Neural cell (in vitro differentiated cells): Measurements from ENCODE around the gene FHIT. TPM values are rescaled to one million over a fixed set of nuclear protein-coding genes. Genes with fewer than 3 reads are reported as not detected.

Experiments used
- H2AFZ ChIP-seq: fragments of 200-600, 300-800 bp; sonication (generic), shearing (Covaris generic); 2 replicates; pipeline ENCODE4 v1.6.0; 2014; ENCODE audit warnings: low read depth, mild to moderate bottlenecking, antibody characterized with exemption, low read length, moderate library complexity
- H3F3A ChIP-seq: fragments of 200-600 bp; shearing (Covaris generic); 2 replicates; pipeline ENCODE4 v1.6.1; 2016; ENCODE audit warnings: mild to moderate bottlenecking, moderate library complexity, mixed read lengths, antibody characterized with exemption, low read length; ENCODE audit not compliant: insufficient read depth, poor library complexity, severe bottlenecking
- H3K27ac ChIP-seq: fragments of 200-600, 300-800 bp; sonication (generic), shearing (Covaris generic); 2 replicates; pipeline ENCODE4 v1.5.1; 2014; ENCODE audit warnings: mild to moderate bottlenecking, low read length, moderate library complexity
- H3K27me3 ChIP-seq: fragments of 300-800, 200-600 bp; sonication (generic), shearing (Covaris generic); 2 replicates; pipeline ENCODE4 v1.6.0; 2014; ENCODE audit warnings: mild to moderate bottlenecking, low read depth, low read length, moderate library complexity; ENCODE audit not compliant: insufficient read depth
- H3K36me3 ChIP-seq: fragments of 300-800, 200-600 bp; sonication (generic), shearing (Covaris generic); 2 replicates; pipeline ENCODE4 v1.5.1; 2014; ENCODE audit warnings: mild to moderate bottlenecking, antibody characterized with exemption, low read length, moderate library complexity; ENCODE audit not compliant: insufficient read depth
- H3K4me2 ChIP-seq: fragments of 300-800, 200-600 bp; sonication (generic), shearing (Covaris generic); 2 replicates; pipeline ENCODE4 v1.6.0; 2014; ENCODE audit warnings: mild to moderate bottlenecking, low read length
- H3K4me3 ChIP-seq: fragments of 300-800, 200-600 bp; sonication (generic), shearing (Covaris generic); 2 replicates; pipeline ENCODE4 v1.5.1; 2014; ENCODE audit warnings: mild to moderate bottlenecking, low read length, moderate library complexity
- H3K79me2 ChIP-seq: fragments of 200-600 bp; shearing (Covaris generic); replicated peaks from 2 replicates; pipeline ENCODE4 v1.6.0; 2014; ENCODE audit warnings: mild to moderate bottlenecking, low read length, moderate library complexity; ENCODE audit not compliant: insufficient read depth
- H3K9ac ChIP-seq: fragments of 300-800, 200-600 bp; sonication (generic), shearing (Covaris generic); 2 replicates; pipeline ENCODE4 v1.6.1; 2016; ENCODE audit warnings: mild to moderate bottlenecking, low read length, mixed read lengths
- H3K9me2 ChIP-seq: fragments of 200-600 bp; shearing (Covaris generic); 2 replicates; pipeline ENCODE4 v1.6.1; 2016; ENCODE audit warnings: mild to moderate bottlenecking, low read length, mixed read lengths; ENCODE audit not compliant: insufficient read depth
- H3K9me3 ChIP-seq: fragments of 200-600, 300-800 bp; sonication (generic), shearing (Covaris generic); 2 replicates; pipeline ENCODE4 v1.6.1; 2016; ENCODE audit warnings: mild to moderate bottlenecking, mixed run types, low read length, moderate library complexity, mixed read lengths
- H4K20me1 ChIP-seq: fragments of 200-600 bp; shearing (Covaris generic); 2 replicates; pipeline ENCODE4 v1.6.1; 2016; ENCODE audit warnings: mild to moderate bottlenecking, mixed run types; ENCODE audit not compliant: insufficient read depth
- CTCF ChIP-seq: fragments of 450-650 bp; IDR thresholded peaks from 2 replicates; pipeline ENCODE4 v1.5.1; 2014; ENCODE audit warnings: antibody characterized with exemption, mild to moderate bottlenecking, moderate library complexity; ENCODE audit not compliant: poor library complexity, severe bottlenecking
- EP300 ChIP-seq: fragments of 450-650 bp; conservative IDR thresholded peaks from 2 replicates; pipeline ENCODE4 v1.6.1; 2014; ENCODE audit warnings: antibody characterized with exemption, mild to moderate bottlenecking, moderate library complexity; ENCODE audit not compliant: poor library complexity, severe bottlenecking
- EZH2 ChIP-seq: fragments of 200-600, 300-800 bp; shearing (Covaris generic), sonication (generic); IDR thresholded peaks from 2 replicates; pipeline ENCODE4 v1.6.1; 2014; ENCODE audit warnings: antibody characterized with exemption, low read length, borderline replicate concordance, mild to moderate bottlenecking; ENCODE audit not compliant: insufficient read depth, poor library complexity, severe bottlenecking
- MXI1 ChIP-seq: fragments of 450-650 bp; conservative IDR thresholded peaks from 2 replicates; pipeline ENCODE4 v1.6.1; 2014; ENCODE audit warnings: antibody characterized with exemption, mild to moderate bottlenecking; ENCODE audit not compliant: poor library complexity, severe bottlenecking
- POLR2AphosphoS5 ChIP-seq: IDR thresholded peaks from 2 replicates; pipeline ENCODE4 v1.6.1; 2012
- RAD21 ChIP-seq: fragments of 450-650 bp; conservative IDR thresholded peaks from 2 replicates; pipeline ENCODE4 v1.6.1; 2014; ENCODE audit warnings: antibody characterized with exemption, mild to moderate bottlenecking, moderate library complexity
- REST ChIP-seq: IDR thresholded peaks from 2 replicates; pipeline ENCODE4 v1.6.1; 2012; ENCODE audit warnings: borderline replicate concordance
- SMC3 ChIP-seq: fragments of 450-650 bp; conservative IDR thresholded peaks from 2 replicates; pipeline ENCODE4 v1.6.1; 2014; ENCODE audit warnings: antibody characterized with exemption, mild to moderate bottlenecking, moderate library complexity; ENCODE audit not compliant: poor library complexity
- TAF1 ChIP-seq: IDR thresholded peaks from 2 replicates; pipeline ENCODE4 v1.6.1; 2012; ENCODE audit warnings: low read depth
- polyA plus RNA-seq: library from polyadenylated mRNA; depleted of rRNA; stranded (reverse); fragments of >200 nt; gene quantifications from 2 replicates; pipeline ENCODE4 v1.2.3, GENCODE V29; 2014

The FHIT gene
- polyA plus RNA-seq, 1 donor from 2014 or later: not detected

GRCh38 chr3:60756241-60757030 lies 494.8 kb downstream of the FHIT start:
- H3K9me3 ChIP-seq: no peaks in the 10 kb centered on the region
- H3K4me3 ChIP-seq: no peak overlapping the region
- no peak overlapping the region for H3K9ac ChIP-seq
- H3K79me2 ChIP-seq: no peaks in the 10 kb centered on the region
- H2AFZ ChIP-seq: no peak overlapping the region
- H3K9me2 ChIP-seq: no peaks in the 10 kb centered on the region
- H3K27me3 ChIP-seq: no peaks in the 10 kb centered on the region
- no peak overlapping the region for H3K4me2 ChIP-seq
- H3K36me3 ChIP-seq: no peaks in the 10 kb centered on the region
- TF ChIP-seq CTCF (no peak), EZH2 (no peak), RAD21 (no peak), SMC3 (no peak), REST (no peak), POLR2AphosphoS5 (no peak), TAF1 (no peak), EP300 (no peak), MXI1 (no peak)
- H3F3A ChIP-seq: no peaks in the 10 kb centered on the region
- H4K20me1 ChIP-seq: no peaks in the 10 kb centered on the region
- no peak overlapping the region for H3K27ac ChIP-seq

- Histone ChIP-seq H3K9me2 (no peaks in the 10 kb centered on the region), H4K20me1 (no peaks in the 10 kb centered on the region), H3K27ac (no peak overlapping the region), H3K27me3 (no peaks in the 10 kb centered on the region), H3K36me3 (no peaks in the 10 kb centered on the region), H3K9ac (no peak overlapping the region), H2AFZ (no peak overlapping the region), H3K4me2 (no peak overlapping the region), H3K79me2 (no peaks in the 10 kb centered on the region), H3K9me3 (no peaks in the 10 kb centered on the region), H3K4me3 (no peak overlapping the region), H3F3A (no peaks in the 10 kb centered on the region)
- TF ChIP-seq CTCF (peak; percentile 15), TAF1 (no peak)
Observed at GRCh38 chr3:60755094-60755493, 496.2 kb downstream of the FHIT start.
